Parathyroid adenoma (tissue), 2 donors: ENCODE results near the gene SLC8A1.

Experiments used
- H2AFZ ChIP-seq: fragments of 300-600 bp; sonication (generic); one replicate; pipeline ENCODE4 v1.7.0; 2017; ENCODE audit warnings: antibody characterized with exemption, mild to moderate bottlenecking
- H3K27ac ChIP-seq: fragments of 300-600 bp; sonication (generic); one replicate; pipeline ENCODE4 v1.7.0; 2017
- H3K27me3 ChIP-seq: fragments of 300-600 bp; sonication (generic); one replicate; pipeline ENCODE4 v1.7.0; 2017; ENCODE audit warnings: low read length; ENCODE audit not compliant: control insufficient read depth, insufficient read depth
- H3K36me3 ChIP-seq: fragments of 300-600 bp; sonication (generic); one replicate; pipeline ENCODE4 v1.7.0; 2017; ENCODE audit warnings: low read length; ENCODE audit not compliant: control insufficient read depth, insufficient read depth
- H3K4me1 ChIP-seq: fragments of 300-600 bp; sonication (generic); one replicate; pipeline ENCODE4 v1.7.0; 2017; ENCODE audit warnings: control low read depth
- H3K4me2 ChIP-seq: fragments of 300-600 bp; sonication (generic); one replicate; pipeline ENCODE4 v1.7.0; 2017; ENCODE audit warnings: low read length
- H3K4me3 ChIP-seq: fragments of 300-600 bp; sonication (generic); one replicate; pipeline ENCODE4 v1.7.0; 2017; ENCODE audit warnings: low read depth, low read length
- H3K79me2 ChIP-seq: fragments of 300-600 bp; sonication (generic); one replicate; pipeline ENCODE4 v1.7.0; 2017; ENCODE audit warnings: control low read depth
- H3K9ac ChIP-seq: fragments of 300-600 bp; sonication (generic); one replicate; pipeline ENCODE4 v1.7.0; 2017; ENCODE audit warnings: mild to moderate bottlenecking
- H3K9me3 ChIP-seq: fragments of 300-600 bp; sonication (generic); one replicate; pipeline ENCODE4 v1.7.0; 2017; ENCODE audit warnings: low read length; ENCODE audit not compliant: control insufficient read depth
- TF ChIP-seq, protein P1 (sequence below): fragments of 300-600 bp; sonication (generic); IDR thresholded peaks from one replicate; pipeline ENCODE4 v1.7.0; 2017; ENCODE audit warnings: antibody characterized with exemption, mild to moderate bottlenecking
- donor health status: primary hyperparathyroidism.

The SLC8A1 gene

DNA sequence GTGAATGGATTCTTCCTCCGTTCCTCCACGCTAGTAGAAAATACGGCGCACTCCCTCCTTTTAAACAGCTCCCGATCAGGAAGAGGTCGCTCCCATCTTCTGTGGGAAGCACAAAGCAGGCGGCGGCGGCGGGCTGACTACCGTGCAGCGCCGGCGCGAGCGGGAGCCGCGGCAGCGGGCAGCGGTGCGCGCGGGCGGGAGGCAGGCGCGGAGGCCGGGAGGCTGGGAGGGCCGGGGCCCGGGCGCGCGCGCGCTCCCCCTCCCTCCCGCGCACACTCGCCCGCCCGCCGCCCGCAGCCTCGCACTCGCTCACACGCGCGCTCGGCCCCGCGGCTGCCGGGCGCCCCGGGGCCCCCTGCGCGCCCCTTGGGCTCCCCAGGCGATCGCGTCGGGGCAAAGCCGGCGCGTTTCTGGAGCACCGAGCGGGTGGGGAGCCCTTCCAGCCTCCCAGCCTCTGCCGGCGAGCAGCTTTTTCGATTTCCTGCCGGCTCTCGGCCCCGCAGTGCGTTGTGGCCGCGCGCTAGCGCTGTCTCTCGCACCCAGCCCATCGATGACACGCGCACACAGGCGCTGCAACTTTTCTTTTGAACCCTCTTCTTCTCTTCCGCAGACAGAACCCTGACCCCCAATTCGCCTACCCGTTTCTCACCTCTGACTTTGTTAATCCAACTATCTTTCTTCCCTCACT is at the start of gene SLC8A1:
TSS of gene SLC8A1 (minus strand) at position 173 of the 688 bp plus-strand sequence.
- Histone ChIP-seq H3K9me3 (no peaks in the 10 kb centered on the region), H3K4me2 (peak within 1 kb of the TSS; percentile 67), H3K4me3 (peak within 1 kb of the TSS; percentile 34), H3K36me3 (no peaks in the 10 kb centered on the region), H3K4me1 (no peaks in the 10 kb centered on the region), H3K27ac (peak within 1 kb of the TSS; percentile 8), H3K79me2 (no peaks in the 10 kb centered on the region), H3K27me3 (no peaks in the 10 kb centered on the region), H3K9ac (no peak within 1 kb of the TSS), H2AFZ (peak within 1 kb of the TSS; percentile 59)
- TF ChIP-seq, protein P1, sequence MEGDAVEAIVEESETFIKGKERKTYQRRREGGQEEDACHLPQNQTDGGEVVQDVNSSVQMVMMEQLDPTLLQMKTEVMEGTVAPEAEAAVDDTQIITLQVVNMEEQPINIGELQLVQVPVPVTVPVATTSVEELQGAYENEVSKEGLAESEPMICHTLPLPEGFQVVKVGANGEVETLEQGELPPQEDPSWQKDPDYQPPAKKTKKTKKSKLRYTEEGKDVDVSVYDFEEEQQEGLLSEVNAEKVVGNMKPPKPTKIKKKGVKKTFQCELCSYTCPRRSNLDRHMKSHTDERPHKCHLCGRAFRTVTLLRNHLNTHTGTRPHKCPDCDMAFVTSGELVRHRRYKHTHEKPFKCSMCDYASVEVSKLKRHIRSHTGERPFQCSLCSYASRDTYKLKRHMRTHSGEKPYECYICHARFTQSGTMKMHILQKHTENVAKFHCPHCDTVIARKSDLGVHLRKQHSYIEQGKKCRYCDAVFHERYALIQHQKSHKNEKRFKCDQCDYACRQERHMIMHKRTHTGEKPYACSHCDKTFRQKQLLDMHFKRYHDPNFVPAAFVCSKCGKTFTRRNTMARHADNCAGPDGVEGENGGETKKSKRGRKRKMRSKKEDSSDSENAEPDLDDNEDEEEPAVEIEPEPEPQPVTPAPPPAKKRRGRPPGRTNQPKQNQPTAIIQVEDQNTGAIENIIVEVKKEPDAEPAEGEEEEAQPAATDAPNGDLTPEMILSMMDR: no peak

DNA sequence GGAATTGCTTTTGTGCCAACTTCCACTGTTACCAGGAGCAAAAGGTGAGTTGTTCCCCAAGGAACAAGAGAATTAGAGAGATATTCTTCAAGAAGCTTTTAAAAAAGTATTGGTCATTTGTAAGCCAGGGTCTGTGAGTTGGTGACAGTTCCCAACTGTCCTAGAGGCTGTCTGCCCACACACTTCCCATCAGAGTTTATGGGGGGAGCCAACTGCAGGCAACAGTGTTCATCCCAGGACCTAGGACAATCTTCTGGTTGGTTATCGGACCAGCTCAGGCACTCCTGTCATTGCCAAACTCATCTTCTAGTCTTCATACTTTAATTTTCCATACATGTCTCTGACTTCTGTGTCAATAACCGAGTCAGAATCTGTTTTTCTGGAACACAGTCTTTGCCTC is 47.5 kb upstream of the SLC8A1 start:
- no peaks in the 10 kb centered on the region for H3K4me1 ChIP-seq
- H3K79me2 ChIP-seq: no peaks in the 10 kb centered on the region
- no peaks in the 10 kb centered on the region for H3K27me3 ChIP-seq
- no peak overlapping the region for H3K4me2 ChIP-seq
- no peaks in the 10 kb centered on the region for H3K9me3 ChIP-seq
- no peaks in the 10 kb centered on the region for H3K36me3 ChIP-seq
- no peak overlapping the region for H3K4me3 ChIP-seq
- H3K27ac ChIP-seq: no peak overlapping the region
- no peak overlapping the region for H3K9ac ChIP-seq
- H2AFZ ChIP-seq: no peak overlapping the region
- TF ChIP-seq, protein P1: no peak

DNA sequence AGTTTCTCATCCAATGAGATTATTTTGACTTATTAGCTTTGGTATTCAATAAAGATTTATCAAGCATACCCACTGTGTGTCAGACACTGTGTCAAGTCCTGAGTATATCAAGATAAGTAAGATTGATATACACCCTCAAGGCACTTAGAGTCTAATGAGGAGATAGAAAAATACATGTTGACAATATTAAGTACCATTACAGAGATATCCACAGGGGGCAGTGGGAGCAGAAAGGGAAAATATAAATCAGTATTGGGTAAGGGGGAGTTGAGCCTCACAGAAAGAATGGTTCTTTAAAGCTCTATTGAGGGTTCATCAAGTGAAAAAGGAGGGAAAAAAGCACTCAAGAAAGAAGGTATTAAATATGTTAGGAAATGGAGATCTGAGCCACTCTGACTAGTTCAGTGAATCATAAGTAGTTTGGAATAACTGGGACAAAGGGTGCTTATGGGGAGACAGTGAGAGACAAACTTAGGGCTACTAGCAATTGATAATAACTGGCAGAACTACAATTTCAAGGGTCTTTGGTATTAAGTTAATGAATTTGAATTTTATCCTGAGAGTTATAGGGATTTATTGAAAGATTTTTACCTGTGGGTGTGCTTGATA is 45.5 kb upstream of the SLC8A1 start:
- Histone ChIP-seq H3K27me3 (no peaks in the 10 kb centered on the region), H3K9ac (no peak overlapping the region), H3K9me3 (no peaks in the 10 kb centered on the region), H3K4me2 (no peak overlapping the region), H3K36me3 (no peaks in the 10 kb centered on the region), H3K27ac (no peak overlapping the region), H2AFZ (no peak overlapping the region), H3K4me3 (no peak overlapping the region), H3K4me1 (no peaks in the 10 kb centered on the region), H3K79me2 (no peaks in the 10 kb centered on the region)
- TF ChIP-seq, protein P1: no peak

DNA sequence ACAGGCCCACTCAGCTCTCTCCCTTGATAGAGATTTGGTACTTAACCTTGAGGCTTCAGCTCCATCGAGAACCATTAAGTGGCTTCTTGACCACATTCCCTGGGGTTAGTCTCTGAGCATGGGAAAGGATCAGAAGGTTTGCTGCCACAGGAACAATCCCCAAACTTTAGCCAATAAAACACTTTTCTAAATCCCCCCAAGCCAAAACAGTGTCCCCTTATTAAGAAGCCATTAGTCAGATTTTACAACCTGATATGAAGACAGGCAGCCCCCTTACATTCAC is 37.7 kb upstream of the SLC8A1 start:
- no peaks in the 10 kb centered on the region for H3K4me1 ChIP-seq

More for the DNA sequence above, 37.7 kb upstream of the SLC8A1 start:
- Histone ChIP-seq H3K4me3 (no peak overlapping the region), H3K9me3 (no peaks in the 10 kb centered on the region), H3K27me3 (no peaks in the 10 kb centered on the region), H3K27ac (no peak overlapping the region), H3K4me2 (peak overlapping the region; percentile 28), H3K79me2 (no peaks in the 10 kb centered on the region), H3K36me3 (no peaks in the 10 kb centered on the region), H3K9ac (no peak overlapping the region), H2AFZ (peak overlapping the region; percentile 50)
- TF ChIP-seq, protein P1: no peak
